HG03135 (cell line): Measurements from ENCODE around the gene ILF2.
"Not testable (repeated sequence)": the region's sequence is repeated elsewhere in the genome, so short reads cannot be mapped to it uniquely, and the experiment has no call there.

Experiments used
- ATAC-seq: cut with Tn5 transposase; IDR thresholded peaks from one replicate; pipeline ENCODE4 v1.9.1; 2021; ENCODE audit warnings: mild to moderate bottlenecking, moderate library complexity; ENCODE audit not compliant: unreplicated experiment

ILF2 gene

DNA sequence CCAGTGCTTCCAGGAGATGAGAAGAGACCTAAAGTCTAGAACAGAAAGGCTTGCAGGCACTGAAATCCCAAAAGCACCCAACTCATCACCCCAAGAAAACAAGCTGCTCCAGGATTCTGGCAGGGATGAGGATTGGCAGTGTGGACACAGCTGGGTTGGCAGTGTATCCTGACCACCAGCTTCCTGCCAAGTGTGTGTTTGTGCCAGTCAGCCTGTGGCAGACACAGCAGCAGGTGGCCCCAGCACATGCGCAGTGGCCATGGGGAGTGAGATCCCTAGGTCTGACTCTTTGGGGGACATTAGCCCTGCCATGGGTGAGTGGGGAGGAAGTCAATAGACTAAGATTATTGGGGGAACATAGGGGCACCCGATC is 20.9 kb downstream of the ILF2 start:
- no peak for ATAC-seq

DNA sequence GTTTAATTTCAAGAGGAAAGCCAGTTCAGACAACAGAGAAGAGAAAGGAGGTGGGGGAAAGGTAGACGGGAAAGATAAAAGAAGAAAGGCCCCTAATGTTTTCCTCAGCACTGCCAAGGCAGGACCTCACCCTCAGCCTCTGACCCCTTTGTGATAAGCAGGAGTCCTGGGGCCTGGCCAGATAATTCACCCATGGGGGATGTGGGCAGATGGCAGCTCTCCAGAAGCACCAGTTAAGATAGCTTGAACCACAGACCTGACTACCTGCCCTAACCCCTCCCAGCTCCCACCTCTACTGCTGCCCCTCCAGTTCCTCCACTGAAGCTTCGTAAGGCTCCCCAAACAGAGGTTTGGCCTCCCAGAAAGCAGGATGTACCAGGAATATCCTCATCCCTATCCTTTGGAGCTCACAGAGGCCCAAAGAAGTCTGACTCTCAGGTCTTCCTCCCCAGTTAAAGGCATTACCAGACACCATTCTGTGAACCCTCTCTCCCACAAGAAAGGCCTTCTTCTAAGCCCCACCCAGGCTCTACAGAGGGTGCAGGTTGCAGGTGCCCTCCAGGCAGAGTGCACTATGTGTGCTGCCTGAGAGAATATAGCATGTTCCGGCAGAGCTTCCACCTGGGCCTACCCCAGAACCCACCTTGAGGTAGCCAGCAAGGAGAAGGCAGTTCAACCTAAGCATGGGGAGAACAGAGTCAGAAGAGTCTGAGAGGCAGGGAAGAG is 21.5 kb downstream of the ILF2 start:
- ATAC-seq = no peak

DNA sequence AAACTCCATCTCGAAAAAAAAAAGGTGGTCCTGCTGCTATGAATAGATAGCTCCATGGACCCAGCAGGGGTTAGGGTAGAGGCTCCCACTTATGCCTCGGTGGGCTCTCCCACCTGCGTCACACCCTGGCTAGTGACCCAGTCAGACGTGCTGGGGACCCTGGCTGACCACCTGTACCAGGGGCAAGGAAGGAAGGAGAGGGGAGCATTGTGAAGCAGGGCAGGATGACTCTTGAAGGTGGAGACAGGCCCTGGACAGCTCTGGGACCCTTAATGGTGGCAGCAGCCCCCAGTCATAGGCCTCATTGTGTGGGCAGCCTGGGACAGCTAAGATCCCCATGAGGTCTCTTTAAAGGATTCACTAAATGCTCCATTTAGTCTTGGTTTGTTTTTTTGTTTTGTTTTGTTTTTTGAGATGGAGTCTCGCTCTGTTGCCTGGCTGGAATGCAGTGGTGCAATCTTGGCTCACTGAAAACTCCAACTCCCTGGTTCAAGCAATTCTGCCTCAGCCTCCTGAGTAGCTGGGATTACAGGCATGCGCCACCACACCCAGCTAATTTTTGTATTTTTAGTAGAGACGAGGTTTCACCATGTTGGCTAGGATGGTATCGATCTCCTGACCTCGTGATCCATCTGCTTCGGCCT is 22.7 kb downstream of the ILF2 start:
- ATAC-seq = no peak

DNA sequence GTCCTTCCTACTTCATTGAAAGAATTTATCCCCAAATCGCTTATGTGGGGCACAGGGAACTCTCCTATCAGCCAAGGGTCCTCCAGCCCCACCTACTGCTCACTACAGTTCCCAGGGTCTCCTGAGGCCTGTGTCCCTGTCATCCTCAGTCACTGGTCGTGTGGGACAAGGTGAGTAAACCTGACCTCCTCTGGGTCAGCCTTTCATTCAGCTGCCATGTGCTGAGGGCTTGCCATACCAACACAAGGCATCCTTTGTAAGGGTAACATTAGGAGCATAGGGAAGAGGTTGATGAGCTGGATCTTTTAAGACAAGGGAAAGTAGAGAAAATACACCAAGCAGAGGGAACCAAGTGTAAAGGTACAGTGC is 23.5 kb downstream of the ILF2 start:
- ATAC-seq = no peak

DNA sequence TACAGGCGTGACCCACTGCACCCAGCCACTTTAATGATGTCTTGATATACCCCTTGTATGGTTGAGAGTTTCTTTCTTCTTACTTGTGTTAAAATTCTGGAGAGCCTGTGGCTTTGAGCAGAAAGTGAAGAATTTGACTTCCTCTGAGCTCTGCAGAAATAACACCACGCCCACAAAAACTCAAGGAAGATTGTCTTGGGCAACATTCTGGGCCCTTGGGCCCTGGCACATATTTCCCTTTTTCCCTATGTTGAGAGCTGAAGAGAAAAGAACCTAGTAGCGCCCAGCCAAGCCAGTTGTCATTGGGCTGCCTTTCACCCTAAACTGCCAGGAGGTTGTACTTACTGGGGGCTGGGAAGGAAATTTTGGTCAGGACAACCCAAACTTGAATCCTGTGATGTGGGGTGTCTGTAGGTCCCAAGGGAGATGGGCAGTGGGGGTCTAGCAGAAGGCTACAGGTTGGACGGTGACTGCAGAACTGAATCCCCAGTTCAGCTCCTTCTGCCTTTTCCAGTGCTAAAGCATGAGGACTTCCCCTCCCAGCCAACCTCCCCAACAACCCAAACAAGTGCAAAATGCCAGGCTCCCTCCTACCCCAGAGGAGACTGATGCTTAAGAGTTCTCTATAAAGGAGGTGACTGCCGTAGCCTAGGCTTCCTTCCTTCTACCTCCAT is 24.0 kb downstream of the ILF2 start:
- ATAC-seq = no peak

DNA sequence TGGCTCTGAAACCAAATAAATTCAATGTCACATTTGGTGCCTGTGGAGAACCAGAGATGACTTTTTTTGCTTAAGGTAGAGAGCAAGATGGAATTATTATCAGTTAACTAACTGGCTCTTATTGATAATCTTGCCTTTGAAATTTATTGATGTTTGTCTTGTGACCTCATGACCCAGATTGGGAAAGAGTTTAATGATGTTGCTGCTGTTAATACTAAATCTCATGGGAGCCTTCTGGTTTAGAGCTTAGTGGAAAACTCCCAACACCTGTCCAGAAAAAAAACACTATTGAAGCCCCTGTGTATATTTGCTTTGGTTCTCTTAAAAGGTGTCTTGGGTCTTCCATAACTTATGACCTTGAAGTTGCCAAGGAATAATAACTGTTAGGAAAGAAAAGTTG is 27.0 kb downstream of the ILF2 start:
- ATAC-seq = no peak

DNA sequence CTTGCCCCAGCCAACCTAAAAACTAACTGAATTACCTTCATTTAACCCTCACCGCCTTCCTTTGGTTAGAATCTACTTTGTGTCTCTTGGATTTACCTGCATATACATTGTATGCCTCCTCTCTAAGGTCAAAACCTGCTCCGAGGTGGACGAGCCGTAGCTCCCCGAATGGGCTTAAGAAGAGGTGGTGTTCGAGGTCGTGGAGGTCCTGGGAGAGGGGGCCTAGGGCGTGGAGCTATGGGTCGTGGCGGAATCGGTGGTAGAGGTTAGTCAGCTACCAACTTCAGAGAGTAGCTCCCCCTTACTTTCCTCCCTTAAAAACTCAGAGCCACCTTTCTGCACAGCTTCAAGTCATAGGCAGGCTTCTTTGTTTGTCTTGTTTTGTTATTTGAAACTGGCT is 27.7 kb downstream of the ILF2 start:
- no peak for ATAC-seq

DNA sequence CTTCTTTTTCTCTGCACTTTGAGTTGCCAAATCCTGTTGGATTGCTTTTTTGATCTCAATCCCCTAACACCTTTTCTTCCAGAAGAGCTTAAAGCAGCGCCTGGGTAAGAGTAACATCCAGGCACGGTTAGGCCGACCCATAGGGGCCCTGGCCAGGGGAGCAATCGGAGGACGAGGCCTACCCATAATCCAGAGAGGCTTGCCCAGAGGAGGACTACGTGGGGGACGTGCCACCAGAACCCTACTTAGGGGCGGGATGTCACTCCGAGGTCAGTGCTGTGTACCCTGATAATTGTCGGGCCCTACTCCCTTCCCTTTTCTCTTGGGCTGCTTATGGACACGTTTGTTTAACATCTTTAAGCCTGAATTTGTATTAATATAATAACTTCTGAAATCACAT is 28.6 kb downstream of the ILF2 start:
- no peak for ATAC-seq

DNA sequence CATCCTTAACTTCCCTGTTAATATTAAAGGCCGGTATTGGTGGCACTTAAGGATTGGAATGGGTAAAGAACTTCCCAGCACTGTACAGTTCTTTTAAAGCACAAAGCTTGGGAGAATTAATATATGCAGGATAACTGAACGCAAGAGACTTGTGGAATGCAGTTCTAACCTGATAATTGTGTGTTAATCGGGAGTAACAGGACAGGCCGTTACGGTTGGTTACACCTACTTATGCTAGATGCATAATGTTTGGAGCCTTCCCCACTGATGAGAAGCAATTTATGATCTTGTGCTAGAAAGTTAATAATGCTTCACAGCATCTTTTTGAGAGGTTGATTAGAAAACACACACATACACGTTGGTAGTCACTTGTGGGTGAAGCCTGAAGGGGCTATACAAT is 29.9 kb downstream of the ILF2 start:
- ATAC-seq = no peak

DNA sequence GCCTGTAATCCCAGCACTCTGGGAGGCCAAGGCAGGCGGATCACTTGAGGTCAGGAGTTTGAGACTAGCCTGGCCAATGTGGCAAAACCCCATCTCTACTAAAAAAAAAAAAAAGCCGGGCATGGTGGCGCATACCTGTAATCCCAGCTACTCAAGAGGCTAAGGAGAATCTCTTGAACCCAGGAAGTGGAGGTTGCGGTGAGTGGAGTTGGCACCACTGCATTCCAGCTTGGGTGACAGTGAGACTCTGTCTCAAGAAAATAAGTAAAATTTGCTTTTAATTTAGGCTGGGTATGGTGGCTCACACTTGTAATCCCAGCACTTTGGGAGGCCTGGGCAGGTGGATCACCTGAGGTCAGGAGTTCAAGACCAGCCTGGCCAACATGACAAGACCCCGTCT is 30.6 kb downstream of the ILF2 start:
- ATAC-seq = not testable (repeated sequence)

DNA sequence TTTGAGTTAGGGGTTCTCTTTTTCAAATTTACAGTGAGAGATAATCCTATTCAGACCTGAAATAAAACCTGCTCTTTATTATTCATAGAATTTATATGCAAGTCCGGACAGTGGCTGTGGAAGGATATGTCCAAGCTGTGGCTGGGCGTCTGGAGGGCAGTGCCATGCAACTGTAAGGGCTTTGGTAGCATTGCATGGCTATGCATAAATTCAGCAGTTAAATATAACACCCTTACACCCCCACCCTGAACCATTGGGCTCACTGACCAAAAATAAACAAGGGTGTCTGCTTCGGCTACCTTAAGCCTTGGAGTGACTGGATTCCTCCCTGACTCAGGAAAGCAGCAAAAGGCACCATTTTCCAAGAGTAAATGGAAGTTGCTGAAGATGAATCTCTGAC is 31.5 kb downstream of the ILF2 start:
- ATAC-seq = no peak

DNA sequence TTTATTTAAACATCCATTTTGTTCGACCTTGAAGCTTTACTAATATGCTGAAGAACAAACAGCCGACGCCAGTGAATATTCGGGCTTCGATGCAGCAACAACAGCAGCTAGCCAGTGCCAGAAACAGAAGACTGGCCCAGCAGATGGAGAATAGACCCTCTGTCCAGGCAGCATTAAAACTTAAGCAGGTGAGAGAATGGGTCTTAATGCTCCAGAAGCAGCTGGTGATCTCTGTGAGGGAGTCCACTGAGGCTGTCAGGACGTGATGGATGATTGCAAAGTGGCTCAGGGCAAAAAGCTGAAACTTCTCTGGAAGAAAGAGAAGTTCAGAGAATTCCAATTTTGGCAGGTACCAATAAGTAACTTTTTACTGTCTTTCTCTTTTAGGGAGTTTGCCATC is 32.5 kb downstream of the ILF2 start:
- ATAC-seq = no peak

DNA sequence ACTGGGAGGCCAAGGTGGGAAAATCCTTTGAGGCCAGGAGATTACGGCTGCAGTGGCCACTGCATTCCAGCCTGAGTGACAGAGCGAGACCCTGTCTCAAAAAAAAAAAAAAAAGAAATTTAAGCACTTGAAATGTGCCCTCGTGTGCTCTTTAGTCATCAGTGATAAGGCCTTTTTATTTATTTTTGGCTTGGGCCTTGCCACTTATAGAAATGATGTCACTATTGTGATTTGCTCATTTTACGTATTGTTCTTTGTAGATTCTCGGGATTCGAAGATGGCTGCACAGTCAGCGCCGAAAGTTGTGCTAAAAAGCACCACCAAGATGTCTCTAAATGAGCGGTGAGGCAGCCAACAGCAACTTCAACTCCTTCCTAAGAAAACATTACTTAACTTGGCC is 34.5 kb downstream of the ILF2 start:
- ATAC-seq = no peak

DNA sequence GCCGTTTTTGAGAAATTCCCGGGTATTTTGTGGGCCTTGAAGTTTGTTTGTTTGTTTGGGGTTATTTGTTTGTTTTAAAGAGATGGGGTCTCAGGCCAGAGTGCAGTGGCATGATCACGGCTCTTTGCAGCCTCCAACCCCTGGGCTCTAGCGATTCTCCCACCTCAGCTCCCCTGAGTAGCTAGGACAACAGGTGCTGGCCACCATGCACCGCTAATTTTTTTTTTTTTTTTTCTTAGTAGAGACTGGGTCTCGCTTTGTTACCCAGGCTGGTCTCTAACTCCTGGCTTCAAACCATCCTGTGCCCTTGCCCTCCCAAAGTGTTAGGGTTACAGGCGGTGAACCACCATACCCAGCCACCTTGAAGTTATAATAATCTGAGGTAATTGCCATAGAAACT is 34.9 kb downstream of the ILF2 start:
- no peak for ATAC-seq

DNA sequence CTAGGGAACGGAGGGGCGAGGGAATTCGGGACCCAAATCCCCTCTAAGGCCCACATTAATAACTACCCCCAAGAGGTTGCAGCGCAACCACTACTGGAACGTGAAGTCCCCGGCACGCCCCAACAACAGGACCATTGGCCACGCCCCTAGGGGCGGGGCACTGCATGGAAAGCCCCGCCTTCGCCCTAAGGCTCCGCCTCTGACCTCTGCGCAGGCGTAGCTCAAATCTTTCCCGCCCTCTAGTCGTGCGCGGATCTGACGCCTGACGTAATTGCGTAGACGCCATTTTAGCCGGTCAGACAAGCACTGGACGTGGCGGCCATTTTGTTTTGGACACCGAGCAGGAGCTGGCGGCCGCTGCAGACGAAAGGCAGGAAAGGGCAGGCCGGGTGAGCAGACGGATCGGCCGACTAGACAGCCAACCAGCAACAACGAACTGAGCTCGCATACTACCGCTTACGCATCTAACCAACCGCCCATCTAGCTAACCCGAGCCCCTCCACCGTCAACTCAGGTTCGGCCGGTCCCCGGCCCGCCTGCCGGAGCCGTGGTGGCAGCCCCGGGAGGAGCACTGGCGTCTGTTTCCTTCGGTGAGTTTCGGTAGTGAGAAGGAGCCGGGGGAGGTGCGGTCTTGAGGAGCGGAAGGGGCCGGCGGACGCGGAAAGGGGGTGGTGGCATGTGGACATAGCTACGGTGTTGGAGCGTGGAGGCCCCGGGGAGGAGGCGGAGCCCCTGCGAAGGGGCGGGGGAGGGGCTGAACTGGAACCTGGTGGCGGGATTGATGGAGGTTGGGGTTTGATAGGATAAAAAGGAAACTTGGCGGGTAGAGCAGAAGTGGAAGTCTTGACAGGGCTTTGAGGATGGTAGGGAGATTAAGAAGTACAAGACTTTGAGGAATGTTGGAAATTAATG is 36.8 kb downstream of the ILF2 start, which contains the start of gene CHTOP:
TSS of gene CHTOP (plus strand) at position 313 of the 912 bp plus-strand sequence. CDS start 2,523 bp downstream, outside the sequence.
- ATAC-seq = peak; percentile 92

DNA sequence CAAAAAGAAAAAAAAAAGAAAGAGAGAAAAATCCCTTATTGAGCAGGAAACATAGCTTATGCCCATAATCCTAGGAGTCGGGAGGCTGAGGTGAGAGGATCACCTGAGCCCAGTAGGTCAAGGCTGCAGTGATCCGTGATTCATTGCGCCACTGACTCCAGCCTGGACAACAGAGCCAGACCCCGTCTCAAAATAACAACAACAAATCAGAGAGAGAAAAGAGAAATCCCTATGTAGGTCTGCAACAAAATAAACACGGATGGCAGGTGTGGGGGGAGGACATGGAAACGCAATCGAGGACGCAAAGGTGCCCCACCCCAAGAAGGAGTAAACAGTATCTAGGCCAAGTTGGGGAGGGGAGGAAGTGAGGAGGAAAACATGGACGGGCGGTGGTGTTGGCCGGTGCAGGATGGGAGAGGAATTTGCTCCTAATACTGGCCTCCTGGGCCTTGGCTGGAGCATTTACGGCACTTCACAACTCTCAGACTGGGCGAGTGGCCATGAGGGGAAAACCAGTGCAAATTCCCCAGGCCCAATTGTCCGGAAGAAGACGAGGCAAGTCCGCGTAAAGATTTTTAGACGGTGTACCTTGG is 37.5 kb downstream of the ILF2 start:
- no peak for ATAC-seq

DNA sequence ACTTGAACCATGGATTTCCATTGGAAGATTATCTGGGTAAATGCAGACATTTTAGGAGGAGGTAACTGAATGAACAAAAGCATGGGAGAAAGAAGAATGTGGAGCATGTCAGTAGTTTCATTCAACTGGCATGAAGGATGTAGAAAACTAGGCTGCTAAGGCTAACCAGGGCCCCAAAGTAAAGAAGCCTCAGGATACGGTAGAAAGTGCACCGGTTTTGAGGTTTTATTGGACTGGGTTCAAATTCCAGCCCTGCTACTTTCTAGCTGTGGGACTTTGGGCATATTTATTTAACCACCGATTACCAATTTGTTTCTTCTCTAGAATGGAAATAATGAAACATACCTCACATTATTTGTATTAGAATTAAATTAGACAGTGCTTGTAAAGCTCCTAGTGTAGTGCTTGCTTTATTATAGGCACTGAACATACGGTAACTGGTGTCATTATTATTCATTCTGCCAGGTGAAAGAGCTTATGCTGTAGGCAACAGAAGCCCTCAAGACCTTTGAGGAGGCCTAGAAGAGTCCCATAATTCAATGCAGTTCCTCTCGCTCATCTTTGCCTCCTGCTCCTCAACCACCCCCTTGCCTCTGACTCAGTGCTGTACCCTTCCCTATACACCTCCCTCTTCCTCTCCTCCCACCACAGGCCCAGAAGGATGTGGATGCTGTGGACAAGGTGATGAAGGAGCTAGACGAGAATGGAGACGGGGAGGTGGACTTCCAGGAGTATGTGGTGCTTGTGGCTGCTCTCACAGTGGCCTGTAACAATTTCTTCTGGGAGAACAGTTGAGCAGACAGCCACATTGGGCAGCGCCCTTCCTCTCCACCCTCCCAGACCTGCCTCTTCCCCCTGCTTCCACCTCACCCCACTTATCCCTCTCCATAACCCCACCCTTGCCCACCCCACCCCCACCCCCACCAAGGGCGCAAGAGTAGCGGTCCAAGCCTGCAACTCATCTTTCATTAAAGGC is 39.5 kb downstream of the ILF2 start:
- ATAC-seq = no peak

DNA sequence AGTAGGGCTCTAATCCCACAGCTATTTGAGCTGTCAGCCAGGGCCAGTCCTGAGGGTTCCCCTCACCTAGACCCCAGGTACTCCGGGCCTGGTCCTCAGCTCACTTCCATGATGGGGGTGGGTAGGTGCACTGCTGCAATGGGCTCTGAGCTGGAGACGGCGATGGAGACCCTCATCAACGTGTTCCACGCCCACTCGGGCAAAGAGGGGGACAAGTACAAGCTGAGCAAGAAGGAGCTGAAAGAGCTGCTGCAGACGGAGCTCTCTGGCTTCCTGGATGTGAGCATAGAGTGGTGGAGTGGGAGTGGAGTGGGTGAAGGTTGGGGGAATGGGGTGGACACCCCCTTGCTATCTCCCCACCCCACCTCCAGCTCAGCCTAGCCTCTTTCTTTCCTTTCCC is 40.4 kb downstream of the ILF2 start:
- ATAC-seq = no peak

DNA sequence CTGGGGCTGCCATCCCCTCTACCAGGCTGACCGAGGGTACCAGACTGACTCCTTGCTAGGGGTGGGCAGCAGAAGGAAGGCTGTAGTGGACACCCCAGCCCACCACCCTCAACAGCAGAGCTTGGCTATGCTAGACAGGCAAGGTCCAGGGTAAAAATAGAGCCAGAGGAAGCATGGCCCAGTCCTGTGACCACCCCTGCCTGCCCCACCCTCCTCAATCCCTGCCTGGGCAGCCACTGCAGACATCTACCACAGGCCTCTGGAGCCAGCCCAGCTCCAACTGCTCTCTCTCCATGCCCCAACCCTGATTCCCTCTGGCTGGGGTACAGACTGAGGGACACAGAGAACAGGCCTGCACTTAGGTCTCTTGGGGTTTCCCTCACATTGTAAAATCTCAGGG is 40.8 kb downstream of the ILF2 start:
- no peak for ATAC-seq

DNA sequence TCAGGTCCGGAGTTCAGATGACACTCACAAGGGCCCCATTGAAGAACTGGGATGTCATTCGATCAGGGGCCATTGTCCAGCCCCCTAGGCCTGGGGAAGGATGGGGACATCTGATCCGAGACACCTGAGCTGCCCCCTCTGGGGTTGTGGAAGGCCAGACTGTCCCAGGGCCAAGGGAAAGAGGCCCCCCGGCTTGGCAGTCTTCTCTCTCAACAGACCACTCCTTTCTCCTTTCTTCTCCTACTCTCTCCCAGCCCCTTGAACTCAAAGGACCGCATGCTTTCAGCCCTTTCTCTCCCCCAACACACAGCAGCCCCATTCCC is 41.5 kb downstream of the ILF2 start:
- no peak for ATAC-seq
